Measurements from ENCODE around the gene SPNS3. TPM values are rescaled to one million over a fixed set of nuclear protein-coding genes. Genes with fewer than 3 reads are reported as not detected.

Gene SPNS3
- polyA plus RNA-seq, 1 of the 3 experiments (the other 2 are of a cell fraction) = 0.05 TPM

- Histone ChIP-seq H3K27ac (ENCODE audit: low read depth in 2 of 2, low read length in 1 of 2) (no peak overlapping the region), H3K4me1 (ENCODE audit: control insufficient read depth in 1 of 2, insufficient read depth in 2 of 2, low read depth in 1 of 2, low read length in 1 of 2) (peaks cover 0 to 4% of the 10 kb centered on the region in 2 experiments; a peak in 1 of 4 replicates), H3K4me2 (no peak overlapping the region), H2AFZ (ENCODE audit: low read depth) (no peak overlapping the region), H3K36me3 (replicated peaks in 1 of 2; ENCODE audit: control insufficient read depth in 1 of 2, insufficient read depth in 2 of 2, low read length in 1 of 2) (no peaks in the 10 kb centered on the region), H3F3A (replicated peaks; ENCODE audit: insufficient read depth) (no peaks in the 10 kb centered on the region), H3K79me2 (ENCODE audit: insufficient read depth) (no peaks in the 10 kb centered on the region), H4K20me1 (ENCODE audit: insufficient read depth) (no peaks in the 10 kb centered on the region), H3K9me3 (no peaks in the 10 kb centered on the region), H3K27me3 (ENCODE audit: insufficient read depth) (no peaks in the 10 kb centered on the region; the same call in 1 of the 2 replicates), H3K9me2 (no peaks in the 10 kb centered on the region), H3K9ac (no peak overlapping the region), H3K4me3 (ENCODE audit: low read depth in 2 of 2, low read length in 1 of 2) (no peak overlapping the region)
- 61% methylated on average over 11 of the region's 31 CpGs for WGBS (ENCODE audit: low lambda C conversion rate)
- POLR2A ChIA-PET = interaction anchor here (1.2 kb wide), 1 partner anchor 33 kb away, joined by 3 read pairs; no protein-coding TSS in a partner anchor
- CTCF ChIA-PET = no interaction called here
- DNase-seq = peak; percentile 65
- TF ChIP-seq CHD2 (IDR thresholded peaks at IDR 0.05; ENCODE audit: low read length, partially characterized antibody) = no peak
- no peak for TF ChIP-seq JUND (IDR thresholded peaks at IDR 0.05)
- no peak for TF ChIP-seq YY1 (IDR thresholded peaks at IDR 0.05; ENCODE audit: low read depth)
- TF ChIP-seq RCOR1 (IDR thresholded peaks at IDR 0.05; ENCODE audit: low read length) = no peak
- TF ChIP-seq RXRA (IDR thresholded peaks at IDR 0.05; ENCODE audit: borderline replicate concordance, low read depth) = no peak
- no peak for TF ChIP-seq EP300 (IDR thresholded peaks at IDR 0.05; ENCODE audit: borderline replicate concordance in 1 of 2, low read depth in 1 of 2, low read length in 1 of 2)
- no peak for TF ChIP-seq FOXM1 (IDR thresholded peaks at IDR 0.05; ENCODE audit: low read depth)
- TF ChIP-seq PBX3 (IDR thresholded peaks at IDR 0.05) = no peak
- TF ChIP-seq NRF1 (IDR thresholded peaks at IDR 0.05; ENCODE audit: low read depth, low read length) = no peak
- TF ChIP-seq FOXJ3 (CRISPR knock-in tag; IDR thresholded peaks at IDR 0.05) = no peak
- no peak for TF ChIP-seq TAF1 (IDR thresholded peaks at IDR 0.05; ENCODE audit: borderline replicate concordance, low read depth, low read length)
- no peak for TF ChIP-seq ZBTB33 (IDR thresholded peaks at IDR 0.05; ENCODE audit: borderline replicate concordance, low read depth)
- no peak for TF ChIP-seq FOSL2 (IDR thresholded peaks at IDR 0.05; ENCODE audit: borderline replicate concordance, low read depth)
- TF ChIP-seq USF2 (IDR thresholded peaks at IDR 0.05; ENCODE audit: borderline replicate concordance, low read depth, low read length) = no peak
- no peak for TF ChIP-seq NFIC (IDR thresholded peaks at IDR 0.05; ENCODE audit: borderline replicate concordance)
- no peak for TF ChIP-seq SMC3 (IDR thresholded peaks at IDR 0.05; ENCODE audit: low read depth, low read length)
Measured at GRCh38 chr17:4485676-4486646, 52.2 kb downstream of the SPNS3 start.
